ENCODE measurements around the gene YBX2.

DNA sequence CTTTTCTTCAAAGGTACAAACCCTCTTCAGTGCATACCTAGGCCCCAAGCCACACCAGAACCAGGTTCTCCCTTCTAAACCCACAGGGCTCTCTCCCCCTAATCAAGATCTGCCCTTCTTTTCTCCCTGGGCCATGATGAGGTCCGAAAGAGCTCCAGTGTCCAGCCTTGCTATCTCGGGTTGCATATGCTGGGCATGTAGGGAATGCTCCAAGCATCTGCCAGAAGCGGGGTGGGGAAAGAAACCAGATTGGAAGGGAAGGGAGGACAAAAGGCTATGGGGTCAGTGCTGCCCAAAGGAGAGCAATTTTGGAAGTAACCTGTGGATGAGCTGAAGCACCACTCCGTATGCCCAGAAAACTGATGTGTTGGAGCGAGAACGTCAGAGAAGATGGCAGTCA lies 45.2 kb downstream of the YBX2 start:
- TF ChIP-seq CTCF (IDR thresholded peaks at IDR 0.05) (no peak), POLR2A (IDR thresholded peaks at IDR 0.05) (no peak)

All from adrenal gland (tissue), 5 donors.